Posterior vena cava (tissue), 2 donors: ENCODE results near the gene BST2. TPM values are rescaled to one million over a fixed set of nuclear protein-coding genes. Genes with fewer than 3 reads are reported as not detected.

Experiments
- DNase-seq: peaks from one replicate; pipeline ENCODE4 v3.0.0-alpha.2; 2020; ENCODE audit warnings: low spot score
- intact Hi-C, 2 donors: fragments of 100-400 bp; cut with DNase I; formaldehyde crosslinking; loops; one replicate each; pipeline versions ENCODE4 v1.14.1 to v1.14.2; 2022 to 2023
- total RNA-seq, 2 donors: library from RNA; stranded (reverse); fragmentation: NEBNext Ultra II Directional; extraction: Animal tissue kit (Norgen Biotek cat#: 25700); gene quantifications; one replicate each; pipeline ENCODE4 v1.2.1, GENCODE V29; 2021
- donor health status: DM: yes; HTN: yes; CAD: no.
- donor health status: DM: yes; HTN: yes; CAD: no.

BST2 gene
- total RNA-seq, 2 donors from 2014 or later, result 37.8 to 82.9 TPM

DNA sequence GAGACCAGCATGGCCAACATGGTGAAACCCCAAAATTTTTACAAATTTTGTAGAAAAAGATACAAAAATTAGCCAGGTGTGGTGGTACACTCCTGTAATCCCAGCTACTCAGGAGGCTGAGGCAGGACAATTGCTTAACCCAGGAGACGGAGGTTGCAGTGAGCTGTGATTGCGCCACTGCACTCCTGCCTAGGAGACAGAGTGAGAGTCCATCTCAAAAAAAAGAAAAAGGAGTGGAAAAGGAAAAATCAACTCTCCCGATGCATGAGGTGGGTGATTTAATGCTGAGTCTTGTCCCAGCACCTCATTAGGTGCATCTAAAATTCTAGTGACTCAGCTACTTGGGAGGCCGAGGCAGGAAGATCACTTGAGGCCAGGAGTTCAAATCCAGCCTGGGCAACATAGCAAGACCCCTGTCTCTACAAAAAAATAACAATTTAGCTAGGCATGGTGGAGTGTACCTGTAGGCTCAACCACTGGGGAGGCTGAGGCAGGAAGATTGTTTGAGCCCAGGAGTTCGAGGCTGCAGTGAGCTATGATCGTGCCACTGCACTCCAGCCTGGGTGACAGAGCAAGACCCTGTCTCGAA lies 48.3 kb downstream of the BST2 start:
- no peak for DNase-seq
- intact Hi-C loops, result no loop called here

DNA sequence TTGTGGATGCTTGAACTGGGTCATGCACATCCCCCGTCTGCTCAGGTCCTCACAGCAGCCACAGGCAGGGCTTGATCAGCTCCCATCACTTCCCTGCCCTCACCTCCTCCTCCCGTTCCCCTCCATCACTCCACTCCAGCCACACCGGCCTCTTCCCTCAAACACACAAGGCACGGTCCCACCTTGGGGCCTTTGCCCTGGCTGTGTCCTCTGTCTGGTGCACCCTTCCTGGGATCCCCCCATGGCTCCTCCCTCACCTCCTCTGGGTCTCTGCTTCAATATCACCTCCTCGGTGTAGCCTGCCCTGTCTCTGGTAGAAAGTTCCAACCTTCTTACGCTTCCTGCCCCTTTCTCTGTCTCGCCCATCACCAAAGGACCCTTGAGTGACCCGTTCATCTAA lies 52.0 kb downstream of the BST2 start:
- intact Hi-C loops, result no loop called here
- no peak for DNase-seq

Other genes with a start within 250 kb of the BST2 start
- gene USE1, start 190.3 kb downstream of the BST2 start, total RNA-seq, result 10 to 100 TPM; 16.4 to 17.6 TPM
- 10 to 100 TPM; 14.8 to 18.0 TPM for gene OCEL1, start 179.4 kb downstream of the BST2 start, total RNA-seq
- 10 to 100 TPM; 21.2 to 22.8 TPM for gene NR2F6, start 159.7 kb downstream of the BST2 start, total RNA-seq
- 1 to 10 TPM; 4.8 to 5.7 TPM for gene USHBP1, start 140.9 kb downstream of the BST2 start, total RNA-seq
- 10 to 100 TPM; 62.9 to 64.6 TPM for gene BABAM1, start 138.2 kb downstream of the BST2 start, total RNA-seq
- gene ANKLE1, start 123.7 kb downstream of the BST2 start, total RNA-seq, result under 1 TPM; 0.14 to 0.19 TPM
- 1 to 10 TPM; 7.4 to 7.8 TPM for gene ABHD8, start 102.2 kb downstream of the BST2 start, total RNA-seq
- 10 to 100 TPM; 52.2 to 54.6 TPM for gene MRPL34, start 99.8 kb downstream of the BST2 start, total RNA-seq
- 10 to 100 TPM; 30.7 to 33.9 TPM for gene DDA1, start 96.1 kb downstream of the BST2 start, total RNA-seq
- gene ANO8, start 70.8 kb downstream of the BST2 start, total RNA-seq, result 10 to 100 TPM in 1 of 2 donors, 1 to 10 TPM in 1; 9.8 to 10.0 TPM
- gene GTPBP3, start 68.1 kb downstream of the BST2 start, total RNA-seq, result 10 to 100 TPM; 12.7 to 15.8 TPM
- gene PLVAP, start 28.3 kb downstream of the BST2 start, total RNA-seq, result 100 to 1,000 TPM; 151 to 181 TPM
- gene CCDC194, start 11.4 kb downstream of the BST2 start, total RNA-seq, result under 1 TPM in 1 of 2 donors, not detected in 1; 0.52 TPM
- gene MVB12A, start 14.4 kb upstream of the BST2 start, total RNA-seq, result 10 to 100 TPM; 24.4 to 30.3 TPM
- gene TMEM221, start 43.0 kb upstream of the BST2 start, total RNA-seq, result under 1 TPM; 0.14 to 0.46 TPM
- gene NXNL1, start 55.3 kb upstream of the BST2 start, total RNA-seq, result not detected
- 10 to 100 TPM; 11.1 to 14.4 TPM for gene SLC27A1, start 64.9 kb upstream of the BST2 start, total RNA-seq
- gene PGLS, start 106.0 kb upstream of the BST2 start, total RNA-seq, result 10 to 100 TPM; 39.8 to 48.7 TPM
- gene COLGALT1, start 150.0 kb upstream of the BST2 start, total RNA-seq, result 10 to 100 TPM; 69.1 to 86.7 TPM